Keratinocyte (primary cell): ENCODE measurements around the gene C12orf42. TPM values are rescaled to one million over a fixed set of nuclear protein-coding genes. Genes with fewer than 3 reads are reported as not detected.

ENCODE experiments used
- DNase-seq: peaks from one replicate; pipeline ENCODE4 v3.0.0-alpha.2; 2011; ENCODE audit warnings: low read depth, missing footprints, low spot score
- FAIRE-seq: peaks from 2 replicates; lab custom pipeline; 2011; peaks lifted over from hg19 to GRCh38; lab: Jason Lieb, UNC
- H2AFZ ChIP-seq: 2 replicates; pipeline ENCODE4 v1.6.0; 2012; ENCODE audit warnings: low read length, control low read depth, inconsistent platforms; ENCODE audit not compliant: control insufficient read depth
- H3K27ac ChIP-seq: 2 replicates; pipeline ENCODE4 v1.5.1; 2011; ENCODE audit warnings: low read length; ENCODE audit not compliant: control insufficient read depth, insufficient read depth
- H3K27me3 ChIP-seq: 3 replicates; pipeline ENCODE4 v1.6.0; 2011; ENCODE audit warnings: low read length; ENCODE audit not compliant: control insufficient read depth, insufficient read depth; ENCODE audit errors: extremely low read depth
- H3K36me3 ChIP-seq, 2 experiments: 2 replicates in 1 of 2; 3 replicates in 1 of 2; pipeline ENCODE4 v1.5.1; 2011; ENCODE audit warnings: low read length in 2 of 2, mild to moderate bottlenecking in 1 of 2; ENCODE audit not compliant: control insufficient read depth in 2 of 2, insufficient read depth in 2 of 2; ENCODE audit errors: extremely low read depth in 1 of 2
- H3K4me1 ChIP-seq: 3 replicates; pipeline ENCODE4 v1.5.1; 2011; ENCODE audit warnings: low read length; ENCODE audit not compliant: control insufficient read depth, insufficient read depth; ENCODE audit errors: extremely low read depth
- H3K4me2 ChIP-seq: 3 replicates; pipeline ENCODE4 v1.6.0; 2011; ENCODE audit warnings: low read depth, low read length; ENCODE audit not compliant: control insufficient read depth, insufficient read depth; ENCODE audit errors: extremely low read depth
- H3K4me3 ChIP-seq, 3 experiments: fragments of 200-600 bp in 1 of 3; sonication (generic) in 1 of 3; 2 replicates in 2 of 3; 3 replicates in 1 of 3; pipeline ENCODE4 v1.5.1; 2011 to 2016; ENCODE audit warnings: low read length in 3 of 3, mild to moderate bottlenecking in 3 of 3, control low read depth in 2 of 3, inconsistent platforms in 1 of 3, low read depth in 1 of 3, mixed read lengths in 1 of 3, mixed run types in 1 of 3, moderate library complexity in 1 of 3; ENCODE audit not compliant: control insufficient read depth in 2 of 3, insufficient read depth in 2 of 3; ENCODE audit errors: extremely low read depth in 1 of 3
- H3K79me2 ChIP-seq: 2 replicates; pipeline ENCODE4 v1.6.0; 2012; ENCODE audit warnings: low read length; ENCODE audit not compliant: control insufficient read depth, insufficient read depth
- H3K9ac ChIP-seq: 3 replicates; pipeline ENCODE4 v1.6.0; 2011; ENCODE audit warnings: low read length; ENCODE audit not compliant: control insufficient read depth, insufficient read depth; ENCODE audit errors: extremely low read depth
- H3K9me1 ChIP-seq: 3 replicates; pipeline ENCODE4 v1.6.0; 2011; ENCODE audit warnings: low read length; ENCODE audit not compliant: control insufficient read depth, insufficient read depth; ENCODE audit errors: extremely low read depth
- H3K9me3 ChIP-seq: 2 replicates; pipeline ENCODE4 v1.5.1; 2012; ENCODE audit warnings: low read depth, low read length; ENCODE audit not compliant: control insufficient read depth
- H4K20me1 ChIP-seq: 3 replicates; pipeline ENCODE4 v1.6.0; 2011; ENCODE audit warnings: low read length; ENCODE audit not compliant: control insufficient read depth, insufficient read depth; ENCODE audit errors: extremely low read depth
- CTCF ChIP-seq, 3 experiments: IDR thresholded peaks in 1 of 3; conservative IDR thresholded peaks in 1 of 3; optimal IDR thresholded peaks in 1 of 3; 2 replicates in 2 of 3; 3 replicates in 1 of 3; pipeline versions ENCODE3 to v1.5.1; 2011; ENCODE audit warnings: low read length in 3 of 3, mild to moderate bottlenecking in 3 of 3, moderate library complexity in 2 of 3, control low read depth in 1 of 3, inconsistent platforms in 1 of 3; ENCODE audit not compliant: insufficient read depth in 2 of 3; ENCODE audit errors: extremely low read depth in 1 of 3
- EZH2 ChIP-seq: IDR thresholded peaks from one replicate; pipeline ENCODE4 v1.6.1; 2012; ENCODE audit warnings: inconsistent platforms, mild to moderate bottlenecking, low read length, moderate library complexity
- dilution Hi-C: fragments of 300-500 bp; cut with MboI; formaldehyde crosslinking; loops from one replicate; pipeline ENCODE4 v1.7.0; 2020; ENCODE audit warnings: low sequenced_read_pairs; ENCODE audit not compliant: extremely low pct_ligation_motif_present
- polyA plus RNA-seq, 5 experiments: library from polyadenylated mRNA; depleted of rRNA in 3 of 5; stranded (reverse) in 3 of 5; stranded (forward) in 1 of 5; unstranded in 1 of 5; fragments of >200 nt; gene quantifications; 1 replicate in 1 of 5; 2 replicates in 3 of 5; 3 replicates in 1 of 5; pipeline versions ENCODE4 v1.2.1 to v1.2.3, GENCODE V29; 2011 to 2012; ENCODE audit warnings: missing spikeins in 2 of 5, low read depth in 1 of 5, low replicate concordance in 1 of 5

C12orf42 gene
- polyA plus RNA-seq, 1 donor (not counting 4 experiments of a cell fraction or from before 2014, with no cell fraction given) = 0.08 TPM

GRCh38 chr12:103462675-103463074 is 33.1 kb downstream of the C12orf42 start:
- H3K27ac ChIP-seq = no peak overlapping the region
- DNase-seq = no peak
- dilution Hi-C loops = no loop called here
- H3K79me2 ChIP-seq = no peaks in the 10 kb centered on the region
- TF ChIP-seq EZH2 (no peak), CTCF (optimal IDR thresholded peaks at IDR 0.05 in 1 of 3, IDR thresholded peaks at IDR 0.05 in 1 of 3, conservative IDR thresholded peaks at IDR 0.05 in 1 of 3; ENCODE audit: extremely low read depth in 1 of 3, insufficient read depth in 2 of 3, low read length in 3 of 3) (no peak)
- no peaks in the 10 kb centered on the region for H3K4me1 ChIP-seq
- no peaks in the 10 kb centered on the region for H3K36me3 ChIP-seq
- H3K9ac ChIP-seq = no peak overlapping the region
- no peaks in the 10 kb centered on the region for H3K27me3 ChIP-seq
- H2AFZ ChIP-seq = no peak overlapping the region
- H3K4me3 ChIP-seq = no peak overlapping the region
- FAIRE-seq = no peak
- H3K9me3 ChIP-seq = no peaks in the 10 kb centered on the region
- no peaks in the 10 kb centered on the region for H3K9me1 ChIP-seq
- no peak overlapping the region for H3K4me2 ChIP-seq
- H4K20me1 ChIP-seq = no peaks in the 10 kb centered on the region

GRCh38 chr12:103457471-103457870 is 38.3 kb downstream of the C12orf42 start:
- no peak overlapping the region for H3K4me3 ChIP-seq

More at GRCh38 chr12:103457471-103457870, 38.3 kb downstream of the C12orf42 start:
- Histone ChIP-seq H3K79me2 (no peaks in the 10 kb centered on the region), H3K27ac (no peak overlapping the region), H4K20me1 (no peaks in the 10 kb centered on the region), H3K36me3 (no peaks in the 10 kb centered on the region), H3K9me1 (no peaks in the 10 kb centered on the region), H3K27me3 (no peaks in the 10 kb centered on the region), H2AFZ (no peak overlapping the region), H3K9ac (no peak overlapping the region), H3K4me1 (no peaks in the 10 kb centered on the region), H3K4me2 (no peak overlapping the region), H3K9me3 (no peaks in the 10 kb centered on the region)
- DNase-seq (no peak), FAIRE-seq (no peak)
- no peak for TF ChIP-seq EZH2
- no peak for TF ChIP-seq CTCF (optimal IDR thresholded peaks at IDR 0.05 in 1 of 3, IDR thresholded peaks at IDR 0.05 in 1 of 3, conservative IDR thresholded peaks at IDR 0.05 in 1 of 3; ENCODE audit: extremely low read depth in 1 of 3, insufficient read depth in 2 of 3, low read length in 3 of 3)
- dilution Hi-C loops = no loop called here
